ENCODE measurements around the gene ADIPOR2.
A peak's percentile ranks its signal among the peaks of the same experiment; 100 is the strongest.
"Not testable (repeated sequence)": the region's sequence is repeated elsewhere in the genome, so short reads cannot be mapped to it uniquely, and the experiment has no call there.

ADIPOR2 gene

GRCh38 chr12:1666215-1666614 lies 24.7 kb upstream of the ADIPOR2 start:
- DNase-seq: no peak

GRCh38 chr12:1666685-1667162 lies 24.1 kb upstream of the ADIPOR2 start:
- no peak for DNase-seq

- no peak for DNase-seq
Measured at GRCh38 chr12:1668833-1669543, 21.9 kb upstream of the ADIPOR2 start.

GRCh38 chr12:1670358-1671268 lies 20.3 kb upstream of the ADIPOR2 start:
- DNase-seq: no peak

GRCh38 chr12:1676043-1676442 lies 14.8 kb upstream of the ADIPOR2 start:
- no peak for DNase-seq

GRCh38 chr12:1680804-1681492 lies 9.9 kb upstream of the ADIPOR2 start:
- DNase-seq: no peak

- no peak for DNase-seq
Measured at GRCh38 chr12:1681493-1681807, 9.4 kb upstream of the ADIPOR2 start.

GRCh38 chr12:1688086-1688710 lies 2.7 kb upstream of the ADIPOR2 start:
- no peak for DNase-seq

- DNase-seq: peak; percentile 17
Measured at GRCh38 chr12:1691123-1692007, 495 bp downstream of the ADIPOR2 start.

- DNase-seq: no peak
Measured at GRCh38 chr12:1692226-1692625, 1.4 kb downstream of the ADIPOR2 start.

- DNase-seq: no peak
Measured at GRCh38 chr12:1692895-1693610, 2.2 kb downstream of the ADIPOR2 start.

- not testable (repeated sequence) for DNase-seq
Measured at GRCh38 chr12:1695097-1695496, 4.2 kb downstream of the ADIPOR2 start.

GRCh38 chr12:1695886-1696670 lies 5.2 kb downstream of the ADIPOR2 start:
- peak; percentile 16 for DNase-seq

GRCh38 chr12:1696800-1697199 lies 5.9 kb downstream of the ADIPOR2 start:
- DNase-seq: no peak

- DNase-seq: no peak
Measured at GRCh38 chr12:1697271-1697670, 6.4 kb downstream of the ADIPOR2 start.

- no peak for DNase-seq
Measured at GRCh38 chr12:1698720-1699119, 7.8 kb downstream of the ADIPOR2 start.

- no peak for DNase-seq
Measured at GRCh38 chr12:1702713-1703112, 11.8 kb downstream of the ADIPOR2 start.

GRCh38 chr12:1703771-1704722 lies 13.2 kb downstream of the ADIPOR2 start:
- no peak for DNase-seq

Data from fibroblast of skin of right quadriceps (primary cell).